NCI-H82 treated with DMSO at 0.1 percent for 48 hours (cell line): ENCODE results near the gene SLC16A3.
"Not testable (repeated sequence)": the region's sequence is repeated elsewhere in the genome, so short reads cannot be mapped to it uniquely, and the experiment has no call there.

Experiments used
- DNase-seq: peaks from one replicate; lab custom pipeline; 2025; ENCODE audit not compliant: unreplicated experiment; lab: John Stamatoyannopoulos, UW

SLC16A3 gene

GRCh38 chr17:82203920-82204319 lies 24.9 kb upstream of the SLC16A3 start:
- no peak for DNase-seq

- DNase-seq = no peak
These were observed 23.8 kb upstream of the SLC16A3 start for GRCh38 chr17:82204831-82205719.

- peak; percentile 96 for DNase-seq
These were observed 22.9 kb upstream of the SLC16A3 start for GRCh38 chr17:82205720-82206508.

DNA sequence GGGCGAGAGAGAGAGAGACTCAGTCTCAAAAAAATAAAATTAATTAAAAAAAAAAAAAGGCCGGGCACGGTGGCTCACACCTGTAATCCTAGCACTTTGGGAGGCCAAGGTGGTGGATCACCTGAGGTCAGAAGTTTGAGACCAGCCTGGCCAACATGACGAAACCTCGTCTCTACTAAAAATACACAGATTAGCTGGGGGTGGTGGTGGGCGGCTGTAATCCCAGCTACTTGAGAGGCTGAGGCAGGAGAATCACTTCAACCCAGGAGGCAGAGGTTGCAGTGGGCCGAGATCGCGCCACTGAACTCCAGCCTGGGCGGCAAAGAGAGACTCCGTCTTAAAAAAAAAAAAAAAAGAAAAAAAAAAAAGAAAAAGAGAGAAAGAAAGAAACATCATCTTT lies 18.2 kb upstream of the SLC16A3 start:
- DNase-seq = not testable (repeated sequence)

DNA sequence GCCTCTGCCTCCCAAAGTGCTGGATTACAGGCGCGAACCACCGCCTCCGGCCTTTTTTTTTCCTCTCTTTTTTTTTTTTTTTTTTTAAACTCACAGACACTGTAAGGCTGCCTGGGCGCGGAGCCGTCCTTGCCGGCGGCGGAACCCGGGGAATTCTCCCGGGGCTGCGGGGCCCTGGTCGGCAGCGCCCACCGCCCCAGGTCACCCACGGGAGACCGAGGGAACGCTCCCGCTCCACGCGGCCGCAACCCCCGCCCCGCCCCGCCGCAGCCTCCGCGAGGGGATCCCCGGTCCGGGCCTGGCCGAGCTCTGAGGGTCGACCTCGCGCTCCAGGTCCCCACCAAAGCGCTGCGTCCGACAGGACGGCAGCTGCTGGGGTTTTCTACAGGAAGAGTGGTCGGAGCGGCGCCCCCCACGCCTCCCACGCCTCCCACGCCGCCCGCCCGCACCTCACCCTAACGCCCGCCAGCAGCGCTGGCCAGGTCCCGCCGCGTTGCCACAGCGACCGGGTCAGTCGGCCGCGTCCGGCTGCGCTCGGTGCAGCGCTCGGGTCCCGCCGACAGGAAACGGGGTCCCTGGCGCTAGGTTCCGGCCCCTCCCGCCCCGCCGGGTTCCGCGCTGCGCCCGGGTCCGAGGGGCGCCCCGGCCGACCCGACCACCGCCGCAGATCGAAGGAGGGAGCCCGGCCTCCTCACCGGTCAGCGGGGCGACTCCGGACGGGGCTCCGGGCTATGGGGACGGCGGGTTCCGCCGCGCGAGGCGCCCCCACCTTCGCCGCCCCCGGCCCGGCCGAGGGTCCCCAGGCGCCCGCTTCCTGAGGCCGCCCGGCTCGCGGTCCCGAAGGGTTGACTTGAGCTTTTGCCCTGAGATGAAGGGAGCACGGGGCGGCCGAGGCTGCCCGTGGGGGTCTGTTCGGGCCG lies 16.3 kb upstream of the SLC16A3 start, which contains the start of gene CCDC57:
TSS of gene CCDC57 (minus strand) at position 512 of the 920 bp plus-strand sequence. CDS start 10,898 bp downstream, outside the sequence.
- DNase-seq = no peak

DNA sequence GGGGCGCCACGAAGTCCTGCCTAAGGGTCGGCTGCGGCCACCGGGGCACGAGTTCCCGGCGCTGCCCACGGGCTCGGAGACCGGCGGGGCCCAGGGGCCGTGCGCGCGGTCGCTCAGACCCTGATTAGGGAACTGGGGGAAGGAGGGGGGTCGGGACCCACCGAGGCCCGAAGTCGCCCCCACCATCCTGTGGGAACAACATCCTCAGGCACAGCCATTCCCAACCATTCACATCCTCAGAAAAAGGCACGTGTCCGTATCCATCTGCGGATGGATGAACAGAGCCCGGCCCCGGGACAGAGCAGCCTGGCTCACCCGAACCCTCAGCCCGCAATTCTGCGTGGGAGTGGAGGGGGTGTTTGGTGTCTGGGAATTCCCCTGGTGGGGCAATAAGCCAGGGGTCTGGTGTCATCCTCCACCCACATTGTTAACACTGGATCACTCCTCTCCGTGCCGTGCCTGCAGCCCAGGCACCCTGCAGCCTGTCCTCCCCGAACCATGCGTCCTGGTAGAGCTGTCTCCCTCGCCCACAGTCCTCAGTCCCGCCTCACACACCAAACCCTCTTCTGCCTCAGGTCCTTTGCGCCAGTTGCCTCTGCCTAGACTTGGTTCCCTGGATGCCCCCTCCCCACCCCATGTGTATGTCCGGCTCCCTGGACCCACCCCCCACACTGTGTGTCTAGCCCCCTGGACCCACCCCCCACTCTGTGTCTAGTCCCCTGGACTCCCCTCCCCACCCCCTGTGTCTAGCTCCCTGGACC lies 15.4 kb upstream of the SLC16A3 start:
- DNase-seq = peak; percentile 36

DNA sequence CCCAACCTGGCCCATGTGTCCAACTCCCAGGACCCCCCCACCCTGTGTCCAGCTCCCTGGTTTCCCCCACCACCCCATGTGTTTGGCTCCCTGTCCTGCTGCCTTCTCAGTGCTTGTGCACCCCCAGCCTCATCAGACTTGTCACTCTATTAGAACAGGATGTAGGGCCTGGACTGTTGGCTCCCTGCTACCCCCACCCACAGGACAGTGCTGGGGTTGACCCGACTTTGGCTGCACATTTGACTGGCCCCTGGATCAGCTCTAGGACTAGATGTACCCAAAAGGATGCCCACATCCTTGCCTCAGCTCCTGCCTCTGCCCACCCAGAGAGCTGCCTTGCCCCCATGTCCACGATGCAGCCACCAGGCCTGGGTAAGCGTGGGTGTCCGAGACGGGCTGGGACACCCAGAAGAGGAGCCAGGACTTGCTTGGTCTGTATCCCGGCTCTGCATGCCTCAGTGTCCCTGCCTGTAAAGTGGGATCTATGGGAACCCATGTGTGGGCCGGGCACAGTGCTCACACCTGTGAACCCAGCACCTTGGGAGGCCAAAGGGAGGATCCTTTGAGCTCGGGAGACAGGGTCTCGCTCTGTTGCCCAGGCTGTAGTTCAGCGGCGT lies 14.7 kb upstream of the SLC16A3 start:
- DNase-seq = no peak

DNA sequence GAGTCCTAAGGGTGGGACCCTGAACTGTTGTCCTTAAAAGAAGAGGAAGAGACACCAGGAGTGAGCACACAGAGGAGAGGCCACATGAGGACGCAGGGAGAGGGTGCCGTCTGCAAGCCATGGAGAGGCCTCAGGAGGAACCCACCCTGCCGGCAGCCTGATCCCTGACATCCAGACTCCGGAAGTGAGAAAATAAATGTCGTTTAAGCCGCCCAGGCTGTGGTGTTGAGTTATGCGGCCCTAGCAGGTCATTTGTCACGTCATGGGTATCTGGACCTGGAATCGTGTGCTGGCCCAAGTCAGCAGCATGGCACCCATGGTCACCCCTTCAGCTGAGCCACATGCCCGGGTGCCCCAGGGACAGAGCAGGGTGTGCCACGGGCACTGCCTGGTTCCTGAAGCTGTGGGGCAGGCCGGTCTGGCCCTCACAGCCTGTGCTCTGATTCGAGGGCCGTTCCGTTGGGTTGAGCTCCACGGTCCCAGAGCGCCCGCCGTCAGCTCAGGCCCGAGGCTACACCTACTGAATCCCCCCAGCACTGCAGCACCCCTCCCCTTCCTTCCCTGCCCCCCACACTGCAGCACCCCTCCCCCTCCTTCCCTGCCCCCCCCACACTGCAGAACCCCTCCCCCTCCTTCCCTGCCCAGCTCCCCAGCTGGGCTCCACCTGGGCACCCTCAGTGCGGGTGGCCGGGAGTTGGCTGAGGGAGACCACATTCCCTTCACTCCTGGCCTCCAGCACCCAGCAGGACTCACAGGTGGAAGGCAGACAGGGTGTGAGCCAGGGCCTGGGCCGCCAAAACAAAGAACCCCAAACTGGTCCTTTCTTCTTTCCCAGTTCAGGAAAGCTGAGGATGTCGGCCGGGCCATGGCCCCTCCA lies 13.5 kb upstream of the SLC16A3 start:
- no peak for DNase-seq

DNA sequence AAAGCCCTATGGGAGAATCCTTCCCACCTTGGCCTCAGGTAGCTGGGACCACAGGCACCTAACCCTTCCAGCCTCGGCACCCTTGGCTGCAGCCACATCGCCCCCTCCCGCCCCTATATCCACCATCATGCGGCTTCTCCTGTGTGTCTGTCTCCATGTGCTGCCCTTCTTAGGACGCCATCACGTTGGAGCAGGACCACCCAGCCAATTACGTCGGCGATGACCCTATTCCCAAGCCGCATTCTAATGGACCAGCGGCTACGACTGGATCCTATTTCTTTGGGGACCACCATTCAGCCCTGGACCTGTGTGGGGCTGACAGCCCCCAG lies 12.9 kb upstream of the SLC16A3 start:
- no peak for DNase-seq

DNA sequence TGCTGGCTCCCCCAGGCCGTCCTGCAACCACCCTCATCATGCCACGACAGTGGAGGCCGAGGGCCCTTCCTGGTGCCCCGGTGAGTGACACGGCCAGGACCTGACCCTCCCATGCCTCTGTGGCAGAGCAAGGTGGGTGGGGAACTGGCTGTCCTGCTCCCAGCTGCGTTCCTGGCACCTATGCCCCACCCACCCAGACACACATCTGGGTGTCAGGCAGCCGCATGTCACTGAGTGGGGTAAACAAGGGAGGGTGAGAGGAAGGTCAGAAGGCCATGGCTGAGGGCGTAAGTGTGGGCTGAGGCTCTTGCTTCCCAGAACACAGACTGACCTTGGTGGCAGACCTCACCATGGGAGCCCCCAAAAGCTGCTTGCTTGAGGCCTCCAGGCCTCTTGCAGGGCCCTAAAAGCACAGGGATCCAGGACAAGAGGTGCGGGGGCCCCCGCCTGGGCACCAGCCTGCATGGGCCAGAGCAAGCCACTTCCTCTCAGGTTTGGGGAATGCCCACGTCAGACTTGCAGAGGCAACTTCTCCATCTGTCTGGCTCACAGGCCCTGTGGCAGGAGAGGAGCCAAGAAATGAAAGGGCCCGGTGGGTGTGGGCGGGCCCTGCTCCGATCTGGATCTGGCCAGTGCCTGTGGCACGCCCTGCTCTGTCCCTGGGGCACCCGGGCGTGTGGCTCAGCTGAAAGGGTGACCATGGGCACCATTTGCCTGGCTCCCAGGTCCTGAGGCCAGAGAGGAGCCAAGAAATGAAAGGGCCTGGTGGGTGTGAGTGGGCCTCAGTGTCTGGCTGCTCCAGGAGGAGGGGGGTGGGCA lies 12.3 kb upstream of the SLC16A3 start:
- no peak for DNase-seq

GRCh38 chr17:82217120-82217529 lies 11.7 kb upstream of the SLC16A3 start:
- no peak for DNase-seq

GRCh38 chr17:82217530-82218204 lies 11.2 kb upstream of the SLC16A3 start:
- no peak for DNase-seq

- no peak for DNase-seq
These were observed 10.3 kb upstream of the SLC16A3 start for GRCh38 chr17:82218349-82219075.

DNA sequence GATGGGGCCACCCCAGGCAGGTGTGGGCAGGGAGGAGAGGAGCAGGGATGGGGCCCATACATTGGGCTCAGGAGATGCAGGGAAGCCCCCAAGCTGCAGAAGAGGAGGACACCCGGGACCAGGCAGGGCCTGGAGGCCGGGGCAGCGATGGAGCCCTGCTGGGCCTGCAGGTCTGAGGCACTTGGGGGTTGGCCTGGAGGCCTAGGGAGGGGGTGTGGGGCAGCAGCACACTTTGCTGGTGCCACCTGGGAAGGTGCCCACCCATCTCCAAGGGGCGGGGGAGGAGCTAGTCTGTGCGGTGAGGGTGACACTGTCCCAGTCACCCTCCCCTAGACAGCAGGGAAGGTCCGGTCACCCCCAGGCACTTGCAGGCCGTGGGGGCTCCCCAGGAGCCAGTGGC lies 9.8 kb upstream of the SLC16A3 start:
- no peak for DNase-seq

- no peak for DNase-seq
These were observed 8.8 kb upstream of the SLC16A3 start for GRCh38 chr17:82219753-82220709.
